ENCODE results near the gene CASP10. TPM values are rescaled to one million over a fixed set of nuclear protein-coding genes. Genes with fewer than 3 reads are reported as not detected.

The CASP10 gene
- 1.8 to 2.8 TPM (median 2.4 TPM) in 5 replicates for total RNA-seq (2022; extraction: Qiagen RNA extraction; ENCODE audit: low read depth)

GRCh38 chr2:201182650-201183364 lies at the start of gene CASP10:
Gene CASP10 (plus strand): TSS chr2:201183141. CDS start chr2:201185778, 2,637 bp downstream.

GRCh38 chr2:201260302-201260800 lies 77.4 kb downstream of the CASP10 start, which contains the start of gene CASP8:
Gene CASP8 (plus strand): TSS chr2:201260536. CDS start chr2:201266487, 5,951 bp downstream.

Other genes starting within 250 kb of the CASP10 start
- 12.7 to 16.7 TPM (median 14.0 TPM) in 5 replicates for gene ORC2, start 219.5 kb upstream of the CASP10 start, total RNA-seq (2022; extraction: Qiagen RNA extraction; ENCODE audit: low read depth)
- gene HYCC2, start 111.5 kb upstream of the CASP10 start, total RNA-seq (2022; extraction: Qiagen RNA extraction; ENCODE audit: low read depth), result 3.2 to 6.0 TPM (median 3.8 TPM) in 5 replicates
- 124 to 251 TPM (median 134 TPM) in 5 replicates for gene NDUFB3, start 111.1 kb upstream of the CASP10 start, total RNA-seq (2022; extraction: Qiagen RNA extraction; ENCODE audit: low read depth)
- gene CFLAR, start 67.0 kb upstream of the CASP10 start, total RNA-seq (2022; extraction: Qiagen RNA extraction; ENCODE audit: low read depth), result 80.5 to 125 TPM (median 90.3 TPM) in 5 replicates
- gene CASP8, start 77.4 kb downstream of the CASP10 start, total RNA-seq (2022; extraction: Qiagen RNA extraction; ENCODE audit: low read depth), result 32.1 to 38.7 TPM (median 35.1 TPM) in 5 replicates
- 0.34 to 0.57 TPM in 2 of 5 replicates, not detected in the others for gene FLACC1, start 174.2 kb downstream of the CASP10 start, total RNA-seq (2022; extraction: Qiagen RNA extraction; ENCODE audit: low read depth)

Data from A549 treated with ZK216348 at 1 μM for 4 hours (cell line).